Tibial nerve (tissue), 3 donors: ENCODE data around the gene DGCR6L.
"Not testable (repeated sequence)": the region's sequence is repeated elsewhere in the genome, so short reads cannot be mapped to it uniquely, and the experiment has no call there.

Source experiments
- POLR2A ChIP-seq, 2 donors: fragments of 450-650 bp; IDR thresholded peaks; one replicate each; pipeline ENCODE4 v1.6.1; 2017; ENCODE audit warnings: antibody characterized with exemption in 2 of 2, mild to moderate bottlenecking in 2 of 2, moderate library complexity in 2 of 2
- TF ChIP-seq, protein P1 (sequence below), 5 experiments: fragments of 200-600 bp in 3 of 5; fragments of 450-650 bp in 2 of 5; sonication (generic) in 3 of 5; IDR thresholded peaks; one replicate each; pipeline ENCODE4 v1.5.1; 2016 to 2019; ENCODE audit warnings: antibody characterized with exemption in 5 of 5, mild to moderate bottlenecking in 3 of 5, moderate library complexity in 2 of 5

DNA sequence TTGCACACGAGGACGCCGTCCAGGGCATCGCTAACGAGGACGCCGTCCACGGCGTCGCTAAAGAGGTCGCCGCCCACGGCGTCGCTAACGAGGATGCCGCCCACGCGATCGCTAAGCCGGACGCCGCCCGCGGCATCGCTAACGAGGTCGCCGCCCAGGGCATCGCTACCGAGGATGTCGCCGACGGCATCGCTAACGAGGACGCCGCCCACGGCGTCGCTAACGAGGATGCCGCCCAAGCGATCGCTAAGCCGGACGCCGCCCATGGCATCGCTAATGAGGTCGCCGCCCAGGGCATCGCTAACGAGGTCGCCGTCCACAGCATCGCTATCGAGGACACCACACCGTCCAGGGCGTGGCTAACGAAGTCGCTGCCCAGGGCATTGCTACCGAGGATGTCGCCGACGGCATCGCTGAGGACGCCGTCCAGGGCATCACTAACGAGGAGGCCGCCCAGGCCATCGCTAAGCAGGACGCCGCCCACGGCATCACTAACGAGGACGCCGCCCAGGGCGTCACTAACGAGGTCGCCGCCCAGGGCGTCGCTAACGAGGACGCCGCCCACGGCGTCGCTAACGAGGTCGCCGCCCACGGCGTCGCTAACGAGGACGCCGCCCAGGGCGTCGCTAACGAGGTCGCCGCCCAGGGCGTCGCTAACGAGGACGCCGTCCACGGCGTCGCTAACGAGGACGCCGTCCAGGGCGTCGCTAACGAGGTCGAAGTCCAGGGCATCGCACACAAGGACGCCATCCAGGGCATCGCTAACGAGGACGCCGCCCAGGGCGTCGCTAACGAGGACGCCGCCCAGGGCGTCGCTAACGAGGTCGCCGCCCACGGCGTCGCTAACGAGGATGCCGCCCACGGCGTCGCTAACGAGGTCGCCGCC is 41.2 kb upstream of the DGCR6L start:
- not testable (repeated sequence) for TF ChIP-seq POLR2A (IDR thresholded peaks at IDR 0.05)
- TF ChIP-seq, protein P1, sequence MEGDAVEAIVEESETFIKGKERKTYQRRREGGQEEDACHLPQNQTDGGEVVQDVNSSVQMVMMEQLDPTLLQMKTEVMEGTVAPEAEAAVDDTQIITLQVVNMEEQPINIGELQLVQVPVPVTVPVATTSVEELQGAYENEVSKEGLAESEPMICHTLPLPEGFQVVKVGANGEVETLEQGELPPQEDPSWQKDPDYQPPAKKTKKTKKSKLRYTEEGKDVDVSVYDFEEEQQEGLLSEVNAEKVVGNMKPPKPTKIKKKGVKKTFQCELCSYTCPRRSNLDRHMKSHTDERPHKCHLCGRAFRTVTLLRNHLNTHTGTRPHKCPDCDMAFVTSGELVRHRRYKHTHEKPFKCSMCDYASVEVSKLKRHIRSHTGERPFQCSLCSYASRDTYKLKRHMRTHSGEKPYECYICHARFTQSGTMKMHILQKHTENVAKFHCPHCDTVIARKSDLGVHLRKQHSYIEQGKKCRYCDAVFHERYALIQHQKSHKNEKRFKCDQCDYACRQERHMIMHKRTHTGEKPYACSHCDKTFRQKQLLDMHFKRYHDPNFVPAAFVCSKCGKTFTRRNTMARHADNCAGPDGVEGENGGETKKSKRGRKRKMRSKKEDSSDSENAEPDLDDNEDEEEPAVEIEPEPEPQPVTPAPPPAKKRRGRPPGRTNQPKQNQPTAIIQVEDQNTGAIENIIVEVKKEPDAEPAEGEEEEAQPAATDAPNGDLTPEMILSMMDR (IDR thresholded peaks at IDR 0.05): not testable (repeated sequence)
